Gastroesophageal sphincter (tissue), 3 donors: ENCODE measurements around the gene CYFIP2.

Experiments
- CTCF ChIP-seq, 4 experiments: fragments of 200-600 bp in 2 of 4; fragments of 450-650 bp in 2 of 4; sonication (generic) in 1 of 4; IDR thresholded peaks; one replicate each; pipeline ENCODE4 v1.5.1; 2017 to 2019; ENCODE audit warnings: antibody characterized with exemption in 4 of 4, mild to moderate bottlenecking in 2 of 4, moderate library complexity in 2 of 4
- EP300 ChIP-seq: sonication (generic); formaldehyde crosslinking; IDR thresholded peaks from one replicate; pipeline ENCODE4 v1.6.1; 2017; ENCODE audit warnings: antibody characterized with exemption, mild to moderate bottlenecking

DNA sequence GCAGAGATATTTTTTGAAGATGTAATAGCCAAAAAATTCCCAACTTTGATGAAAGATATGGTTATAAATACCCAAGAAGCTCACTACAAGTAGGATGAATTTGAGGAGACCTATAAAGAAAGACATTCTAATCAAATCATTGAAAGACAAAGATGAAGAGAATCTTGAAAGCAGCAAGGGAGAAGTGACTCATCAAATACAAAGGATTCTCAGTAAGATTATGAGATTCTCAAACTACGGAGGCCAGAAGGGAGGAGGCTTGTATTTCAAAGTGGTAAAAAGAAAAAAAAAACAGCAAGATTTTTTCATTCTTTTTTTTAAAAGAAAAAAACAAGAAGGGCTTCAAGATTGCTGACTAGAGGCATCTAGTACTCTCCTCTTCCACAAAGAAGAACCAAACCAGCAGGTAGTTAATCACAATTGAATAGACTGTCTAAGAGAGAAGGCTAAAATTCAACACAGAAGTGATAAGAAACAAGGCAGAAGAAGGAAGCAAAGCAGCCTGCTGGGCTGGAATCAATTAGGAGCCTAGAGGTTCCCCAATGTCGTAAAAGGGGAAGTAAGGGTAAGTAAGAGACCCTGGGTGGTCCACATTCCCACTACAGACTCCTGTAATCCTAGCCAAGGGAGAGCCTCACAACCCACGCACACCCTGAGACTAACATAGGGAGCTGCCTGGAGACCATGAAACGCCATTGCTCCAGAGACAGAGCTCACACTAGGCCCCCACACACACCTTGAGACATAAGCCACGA is 135.0 kb downstream of the CYFIP2 start:
- TF ChIP-seq CTCF (IDR thresholded peaks at IDR 0.05): no peak
- TF ChIP-seq EP300: no peak
